Measurements from ENCODE around the gene PSORS1C1.

The PSORS1C1 gene

GRCh38 chr6:31092769-31093505, 21.7 kb upstream of the PSORS1C1 start:
- peak overlapping the region in 1 of 21 experiments; percentile 87 for H3K27ac ChIP-seq

GRCh38 chr6:31094389-31094881, 20.2 kb upstream of the PSORS1C1 start:
- peak overlapping the region in 17 of 21 experiments; percentile 2 to 92 (median 55) for H3K27ac ChIP-seq

More at GRCh38 chr6:31092769-31093505, 21.7 kb upstream of the PSORS1C1 start:
- no peak overlapping the region for H3K4me3 ChIP-seq

GRCh38 chr6:31096215-31096614, 18.4 kb upstream of the PSORS1C1 start:
- H3K4me3 ChIP-seq, result no peak overlapping the region
- H3K27ac ChIP-seq, result no peak overlapping the region

More at GRCh38 chr6:31094389-31094881, 20.2 kb upstream of the PSORS1C1 start:
- H3K4me3 ChIP-seq, result no peak overlapping the region

- no peak overlapping the region for H3K4me3 ChIP-seq
- H3K27ac ChIP-seq, result no peak overlapping the region
These were observed 17.9 kb upstream of the PSORS1C1 start for GRCh38 chr6:31096656-31097055.

- H3K27ac ChIP-seq, result no peak overlapping the region
- no peak overlapping the region for H3K4me3 ChIP-seq
These were observed 16.1 kb upstream of the PSORS1C1 start for GRCh38 chr6:31098449-31098938.

- Histone ChIP-seq H3K4me3 (no peak overlapping the region), H3K27ac (no peak overlapping the region)
These were observed 11.5 kb upstream of the PSORS1C1 start for GRCh38 chr6:31103136-31103535.

- Histone ChIP-seq H3K4me3 (no peak overlapping the region), H3K27ac (no peak overlapping the region)
These were observed 7.5 kb upstream of the PSORS1C1 start for GRCh38 chr6:31107052-31107451.

- Histone ChIP-seq H3K27ac (no peak overlapping the region), H3K4me3 (no peak overlapping the region)
These were observed 3.6 kb upstream of the PSORS1C1 start for GRCh38 chr6:31110825-31111582.

- Histone ChIP-seq H3K4me3 (no peak overlapping the region), H3K27ac (no peak overlapping the region)
These were observed 2.9 kb upstream of the PSORS1C1 start for GRCh38 chr6:31111712-31112111.

GRCh38 chr6:31112478-31112877, 2.1 kb upstream of the PSORS1C1 start, which contains the start of gene C6orf15:
C6orf15 (minus strand) TSS chr6:31112575; CDS start chr6:31112555, 20 bp downstream.
- H3K4me3 ChIP-seq, result no peak within 1 kb of the TSS
- H3K27ac ChIP-seq, result peak within 1 kb of the TSS in 9 of 21 experiments; percentile 10 to 89 (median 77)

- peak overlapping the region in 19 of 21 experiments; percentile 63 to 91 (median 81) for H3K27ac ChIP-seq
- H3K4me3 ChIP-seq, result no peak overlapping the region
These were observed 599 bp upstream of the PSORS1C1 start for GRCh38 chr6:31113861-31114540.

GRCh38 chr6:31114970-31115849, 610 bp downstream of the PSORS1C1 start:
- H3K4me3 ChIP-seq, result peak overlapping the region in 6 of 7 experiments; percentile 8 to 17 (median 16)
- H3K27ac ChIP-seq, result peak overlapping the region in 20 of 21 experiments; percentile 31 to 91 (median 81)

- Histone ChIP-seq H3K27ac (peak overlapping the region in 11 of 21 experiments; percentile 2 to 91 (median 83)), H3K4me3 (no peak overlapping the region)
These were observed 1.5 kb downstream of the PSORS1C1 start for GRCh38 chr6:31115941-31116560.

GRCh38 chr6:31116661-31117385, 2.2 kb downstream of the PSORS1C1 start:
- peak overlapping the region in 12 of 21 experiments; percentile 2 to 85 (median 48) for H3K27ac ChIP-seq
- H3K4me3 ChIP-seq, result peak overlapping the region in 3 of 7 experiments; percentile 0 to 19 (median 13)

- H3K27ac ChIP-seq, result peak overlapping the region in 3 of 21 experiments; percentile 13 to 35 (median 20)
- peak overlapping the region in 1 of 7 experiments; percentile 0 for H3K4me3 ChIP-seq
These were observed 3.6 kb downstream of the PSORS1C1 start for GRCh38 chr6:31118178-31118577.

- peak within 1 kb of the TSS in 4 of 21 experiments; percentile 22 to 50 (median 26) for H3K27ac ChIP-seq
These were observed 5.7 kb downstream of the PSORS1C1 start, which contains the start of gene CDSN for GRCh38 chr6:31120151-31120915. CDSN (minus strand) TSS chr6:31120446; CDS start chr6:31120419, 27 bp downstream.

More at GRCh38 chr6:31120151-31120915, 5.7 kb downstream of the PSORS1C1 start, which contains the start of gene CDSN:
- no peak within 1 kb of the TSS for H3K4me3 ChIP-seq

Data from skin epidermis (tissue), 12 donors.